Hepatocyte (in vitro differentiated cells): ENCODE data around the gene ZMIZ1. TPM values are rescaled to one million over a fixed set of nuclear protein-coding genes. Genes with fewer than 3 reads are reported as not detected.

Experiments
- DNase-seq: peaks from one replicate; pipeline ENCODE4 v3.0.0-alpha.2; 2016; ENCODE audit warnings: low spot score
- H2AFZ ChIP-seq: fragments of 200-600 bp; sonication (generic); 2 replicates; pipeline ENCODE4 v1.6.0; 2016; ENCODE audit warnings: antibody characterized with exemption, mild to moderate bottlenecking
- H3K27ac ChIP-seq: fragments of 200-600 bp; sonication (generic); 2 replicates; pipeline ENCODE4 v1.5.1; 2016; ENCODE audit warnings: mild to moderate bottlenecking
- H3K27me3 ChIP-seq: fragments of 200-600 bp; sonication (generic); 2 replicates; pipeline ENCODE4 v1.6.1; 2016
- H3K36me3 ChIP-seq: fragments of 200-600 bp; sonication (generic); replicated peaks from 2 replicates; pipeline ENCODE4 v1.5.1; 2016; ENCODE audit warnings: low read depth; ENCODE audit not compliant: insufficient read depth
- H3K4me1 ChIP-seq: fragments of 200-600 bp; sonication (generic); 2 replicates; pipeline ENCODE4 v1.5.1; 2016; ENCODE audit warnings: mild to moderate bottlenecking, moderate library complexity; ENCODE audit not compliant: insufficient read depth
- H3K4me2 ChIP-seq: fragments of 200-600 bp; sonication (generic); 2 replicates; pipeline ENCODE4 v1.6.0; 2016
- H3K4me3 ChIP-seq: fragments of 200-600 bp; sonication (generic); 2 replicates; pipeline ENCODE4 v1.5.1; 2016; ENCODE audit warnings: mild to moderate bottlenecking
- H3K79me2 ChIP-seq: fragments of 200-600 bp; sonication (generic); 2 replicates; pipeline ENCODE4 v1.6.0; 2017; ENCODE audit warnings: mild to moderate bottlenecking
- H3K9me2 ChIP-seq: fragments of 200-600 bp; sonication (generic); replicated peaks from 2 replicates; pipeline ENCODE4 v1.6.0; 2017; ENCODE audit warnings: mild to moderate bottlenecking; ENCODE audit not compliant: insufficient read depth
- H3K9me3 ChIP-seq: fragments of 200-600 bp; sonication (generic); 2 replicates; pipeline ENCODE4 v1.5.1; 2016; ENCODE audit warnings: low read depth, mild to moderate bottlenecking
- H4K20me1 ChIP-seq: fragments of 200-600 bp; sonication (generic); 2 replicates; pipeline ENCODE4 v1.6.0; 2016; ENCODE audit warnings: mild to moderate bottlenecking; ENCODE audit not compliant: insufficient read depth, poor library complexity, severe bottlenecking
- CTCF ChIP-seq: fragments of 200-600 bp; sonication (generic); IDR thresholded peaks from 2 replicates; pipeline ENCODE4 v1.5.1; 2016; ENCODE audit warnings: antibody characterized with exemption, mild to moderate bottlenecking; ENCODE audit not compliant: poor library complexity
- EZH2 ChIP-seq: fragments of 200-600 bp; sonication (generic); IDR thresholded peaks from 2 replicates; pipeline ENCODE4 v1.6.1; 2016; ENCODE audit warnings: antibody characterized with exemption, mild to moderate bottlenecking, borderline replicate concordance
- EZH2phosphoT487 ChIP-seq: fragments of 200-600 bp; sonication (generic); IDR thresholded peaks from one replicate; pipeline ENCODE4 v1.6.1; 2018; ENCODE audit warnings: antibody characterized with exemption, mild to moderate bottlenecking, low read depth, moderate library complexity; ENCODE audit not compliant: unreplicated experiment, severe bottlenecking
- whole genome bisulfite sequencing: methylation state at CpG from one replicate; pipeline ENCODE4 v1.1.6; 2016; ENCODE audit warnings: low lambda C conversion rate; ENCODE audit errors: missing lambda C conversion rate; 5-methylcytosine and 5-hydroxymethylcytosine counted together
- polyA plus RNA-seq: library from polyadenylated mRNA; unstranded; fragments of >200 nt; fragmentation: Nextera tagmentation; extraction: Ambion mirVana; gene quantifications from 2 replicates; pipeline ENCODE4 v1.2.1, GENCODE V29; 2016
- total RNA-seq: library from RNA; depleted of rRNA; stranded (reverse); fragments of >200 nt; gene quantifications from 2 replicates; pipeline ENCODE4 v1.2.3, GENCODE V29; 2014

ZMIZ1 gene
- total and polyA plus RNA-seq, 2 experiments from 2014 or later = 30.9 to 32.4 TPM

- H3K36me3 ChIP-seq = no peaks in the 10 kb centered on the region
- H3K4me3 ChIP-seq = no peak overlapping the region
- WGBS = 50% methylated on average over 14 of the region's 14 CpGs
- peaks cover 69% of the 10 kb centered on the region for H4K20me1 ChIP-seq
- H2AFZ ChIP-seq = no peak overlapping the region
- peaks cover 78% of the 10 kb centered on the region for H3K4me1 ChIP-seq
- peak overlapping the region; percentile 84 for H3K27ac ChIP-seq
- H3K9me2 ChIP-seq = no peaks in the 10 kb centered on the region
- H3K4me2 ChIP-seq = no peak overlapping the region
- no peak for TF ChIP-seq CTCF
- no peak for TF ChIP-seq EZH2
- TF ChIP-seq EZH2phosphoT487 = no peak
- H3K9me3 ChIP-seq = no peaks in the 10 kb centered on the region
- H3K79me2 ChIP-seq = peaks cover 55% of the 10 kb centered on the region
- H3K27me3 ChIP-seq = no peaks in the 10 kb centered on the region
- peak; percentile 47 for DNase-seq
Measured at GRCh38 chr10:79182781-79183467, 114.2 kb downstream of the ZMIZ1 start.

DNA sequence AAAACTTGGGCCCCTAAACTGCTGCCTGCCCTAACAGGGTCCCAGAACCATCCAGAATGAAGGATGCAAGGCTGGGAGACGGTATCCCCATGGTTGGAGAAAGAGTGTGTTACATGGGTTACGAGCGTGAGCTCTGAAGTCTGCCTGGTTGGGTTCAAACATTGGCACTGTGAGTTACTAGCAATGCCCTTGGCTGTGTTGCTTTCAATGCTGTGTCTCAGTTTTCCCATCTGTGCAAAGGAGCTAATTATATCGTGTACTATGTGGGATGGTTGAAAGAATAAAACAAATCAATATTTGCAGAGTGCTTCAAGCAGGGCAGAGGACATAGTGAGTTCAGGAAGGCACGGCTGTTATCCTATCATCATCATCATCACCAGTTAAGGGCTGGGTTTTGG is 114.7 kb downstream of the ZMIZ1 start:
- peaks cover 65% of the 10 kb centered on the region for H4K20me1 ChIP-seq
- TF ChIP-seq EZH2 = no peak
- no peak for TF ChIP-seq CTCF
- TF ChIP-seq EZH2phosphoT487 = no peak
- no peak overlapping the region for H3K4me3 ChIP-seq
- no peaks in the 10 kb centered on the region for H3K27me3 ChIP-seq
- H3K27ac ChIP-seq = peak overlapping the region; percentile 84
- WGBS = 83% methylated on average over 5 of the region's 5 CpGs
- no peaks in the 10 kb centered on the region for H3K36me3 ChIP-seq
- no peak overlapping the region for H3K4me2 ChIP-seq
- no peak for DNase-seq
- H3K4me1 ChIP-seq = peaks cover 73% of the 10 kb centered on the region
- no peaks in the 10 kb centered on the region for H3K9me3 ChIP-seq
- no peaks in the 10 kb centered on the region for H3K9me2 ChIP-seq
- H3K79me2 ChIP-seq = peaks cover 55% of the 10 kb centered on the region
- H2AFZ ChIP-seq = no peak overlapping the region

DNA sequence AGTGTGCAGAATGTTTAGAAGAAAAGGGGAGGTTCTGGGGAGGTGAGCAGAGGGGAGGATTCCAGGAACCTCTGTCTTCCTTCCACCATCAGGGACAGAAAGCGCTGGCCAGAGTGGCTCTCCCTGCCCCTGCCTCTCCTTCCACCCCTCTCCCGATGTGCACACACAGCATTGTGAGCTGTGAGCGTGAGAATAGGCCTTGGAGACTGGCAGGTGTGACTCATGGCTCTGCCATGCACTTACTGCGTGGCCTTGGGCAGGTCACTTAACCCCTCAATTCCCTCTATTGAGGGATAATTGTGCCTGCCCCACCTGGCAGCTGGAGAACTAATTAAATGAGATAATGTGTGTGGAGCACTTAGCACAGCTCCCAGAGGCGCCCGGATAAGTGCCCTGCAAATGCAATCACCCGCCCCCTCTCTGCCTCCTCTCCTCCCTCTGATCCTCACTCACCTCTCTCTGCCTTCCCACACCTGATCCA is 115.4 kb downstream of the ZMIZ1 start:
- WGBS = 33% methylated on average over 6 of the region's 7 CpGs
- Histone ChIP-seq H3K4me3 (no peak overlapping the region), H3K9me2 (no peaks in the 10 kb centered on the region), H4K20me1 (peaks cover 58% of the 10 kb centered on the region), H3K27me3 (no peaks in the 10 kb centered on the region), H3K4me2 (no peak overlapping the region), H2AFZ (no peak overlapping the region), H3K36me3 (no peaks in the 10 kb centered on the region), H3K27ac (peak overlapping the region; percentile 84), H3K9me3 (no peaks in the 10 kb centered on the region), H3K79me2 (peaks cover 61% of the 10 kb centered on the region), H3K4me1 (peaks cover 65% of the 10 kb centered on the region)
- TF ChIP-seq CTCF (no peak), EZH2 (no peak), EZH2phosphoT487 (no peak)
- DNase-seq = peak; percentile 77
